NCI-H146 treated with DMSO at 0.1 percent for 48 hours (cell line): ENCODE measurements around the gene BRD7.

Source experiments
- DNase-seq: peaks from one replicate; lab custom pipeline; 2025; ENCODE audit not compliant: unreplicated experiment; lab: John Stamatoyannopoulos, UW

The BRD7 gene

GRCh38 chr16:50323335-50324011 is 45.3 kb downstream of the BRD7 start:
- no peak for DNase-seq

- no peak for DNase-seq
These were observed 46.5 kb downstream of the BRD7 start for GRCh38 chr16:50322333-50322732.

GRCh38 chr16:50320310-50320709 is 48.5 kb downstream of the BRD7 start:
- no peak for DNase-seq

GRCh38 chr16:50318796-50319578 is 49.8 kb downstream of the BRD7 start:
- no peak for DNase-seq

- no peak for DNase-seq
These were observed 51.7 kb downstream of the BRD7 start for GRCh38 chr16:50316848-50317630.

- DNase-seq = no peak
These were observed 52.5 kb downstream of the BRD7 start for GRCh38 chr16:50316102-50316847.

GRCh38 chr16:50315346-50315997 is 53.3 kb downstream of the BRD7 start:
- DNase-seq = no peak

- no peak for DNase-seq
These were observed 54.1 kb downstream of the BRD7 start for GRCh38 chr16:50314665-50315064.

- DNase-seq = no peak
These were observed 55.0 kb downstream of the BRD7 start for GRCh38 chr16:50313596-50314478.

- no peak for DNase-seq
These were observed 56.8 kb downstream of the BRD7 start for GRCh38 chr16:50311891-50312501.

- DNase-seq = no peak
These were observed 57.7 kb downstream of the BRD7 start for GRCh38 chr16:50311134-50311528.

GRCh38 chr16:50310308-50311133 is 58.3 kb downstream of the BRD7 start:
- no peak for DNase-seq

GRCh38 chr16:50309527-50310307 is 59.1 kb downstream of the BRD7 start:
- DNase-seq = no peak

GRCh38 chr16:50309156-50309526 is 59.6 kb downstream of the BRD7 start:
- no peak for DNase-seq

GRCh38 chr16:50308237-50308965 is 60.4 kb downstream of the BRD7 start:
- DNase-seq = no peak

- DNase-seq = no peak
These were observed 62.5 kb downstream of the BRD7 start for GRCh38 chr16:50306287-50306686.
